Stimulated activated CD4-positive, alpha-beta T cell treated with anti-CD3 and anti-CD28 coated beads, Interleukin-12 subunit alpha, Interleukin-12 subunit beta, amount 100 ng/mL, for 48 hours (primary cell): ENCODE measurements around the gene STRN3.

Experiments used
- DNase-seq, 3 donors: peaks; one replicate each; pipeline ENCODE4 v3.0.0-alpha.2; 2020; ENCODE audit warnings: low read depth in 2 of 3, low spot score in 1 of 3

STRN3 gene

GRCh38 chr14:31038521-31039166, 12.5 kb upstream of the STRN3 start:
- DNase-seq: no peak

GRCh38 chr14:31037709-31038221, 11.6 kb upstream of the STRN3 start:
- no peak for DNase-seq

- no peak for DNase-seq
Observed at GRCh38 chr14:31036552-31036951, 10.4 kb upstream of the STRN3 start.

GRCh38 chr14:31030469-31030868, 4.3 kb upstream of the STRN3 start:
- DNase-seq: no peak

GRCh38 chr14:31029016-31029970, 3.1 kb upstream of the STRN3 start:
- no peak for DNase-seq

- DNase-seq: no peak
Observed at GRCh38 chr14:31027847-31028246, 1.7 kb upstream of the STRN3 start.

- DNase-seq: peak; percentile 84 to 89 (median 85)
Observed at GRCh38 chr14:31026450-31027235, 464 bp upstream of the STRN3 start.

GRCh38 chr14:31025367-31026076, 657 bp downstream of the STRN3 start, which contains the start of gene AP4S1:
Gene AP4S1, plus strand, starts transcription at chr14:31025649. Its CDS starts 40,548 bp downstream, at chr14:31066197.
- peak; percentile 11 to 38 (median 24) for DNase-seq

GRCh38 chr14:31024577-31025366, 1.4 kb downstream of the STRN3 start:
- no peak for DNase-seq

GRCh38 chr14:31024010-31024480, 2.1 kb downstream of the STRN3 start:
- no peak for DNase-seq

GRCh38 chr14:31022386-31022785, 3.8 kb downstream of the STRN3 start:
- DNase-seq: no peak

- DNase-seq: no peak
Observed at GRCh38 chr14:31021576-31021949, 4.6 kb downstream of the STRN3 start.

GRCh38 chr14:31020834-31021575, 5.2 kb downstream of the STRN3 start:
- DNase-seq: no peak

GRCh38 chr14:31018057-31018645, 8.0 kb downstream of the STRN3 start:
- no peak for DNase-seq

- DNase-seq: no peak
Observed at GRCh38 chr14:31013841-31014240, 12.3 kb downstream of the STRN3 start.

- DNase-seq: no peak
Observed at GRCh38 chr14:31010935-31011334, 15.2 kb downstream of the STRN3 start.

- no peak for DNase-seq
Observed at GRCh38 chr14:31009836-31010574, 16.2 kb downstream of the STRN3 start.

GRCh38 chr14:31006703-31007102, 19.5 kb downstream of the STRN3 start:
- no peak for DNase-seq
